D721Med (cell line): ENCODE data around the gene XRCC3.
"Not testable (repeated sequence)": the region's sequence is repeated elsewhere in the genome, so short reads cannot be mapped to it uniquely, and the experiment has no call there.

Experiments
- DNase-seq: peaks from one replicate; pipeline ENCODE4 v3.0.0; 2011; ENCODE audit warnings: low spot score; ENCODE audit not compliant: insufficient read length
- FAIRE-seq: peaks from 2 replicates; lab custom pipeline; 2011; peaks lifted over from hg19 to GRCh38; lab: Jason Lieb, UNC
- CTCF ChIP-seq: IDR thresholded peaks from 2 replicates; pipeline ENCODE4 v1.5.1; 2012; ENCODE audit warnings: mild to moderate bottlenecking, control low read depth; ENCODE audit not compliant: insufficient read depth; ENCODE audit errors: missing control alignments

Gene XRCC3

GRCh38 chr14:103696466-103697071, 18.7 kb downstream of the XRCC3 start:
- DNase-seq, result no peak
- no peak for TF ChIP-seq CTCF
- FAIRE-seq, result no peak

GRCh38 chr14:103696070-103696402, 19.2 kb downstream of the XRCC3 start:
- FAIRE-seq, result no peak
- no peak for TF ChIP-seq CTCF
- no peak for DNase-seq

- FAIRE-seq (no peak), DNase-seq (no peak)
- no peak for TF ChIP-seq CTCF
These were observed 19.8 kb downstream of the XRCC3 start for GRCh38 chr14:103695296-103696069.

- no peak for FAIRE-seq
- DNase-seq, result no peak
- TF ChIP-seq CTCF, result no peak
These were observed 20.7 kb downstream of the XRCC3 start for GRCh38 chr14:103694572-103695026.

GRCh38 chr14:103693515-103693914, 21.7 kb downstream of the XRCC3 start:
- FAIRE-seq, result no peak
- TF ChIP-seq CTCF, result no peak
- DNase-seq, result no peak

- no peak for DNase-seq
- no peak for FAIRE-seq
- TF ChIP-seq CTCF, result no peak
These were observed 22.4 kb downstream of the XRCC3 start for GRCh38 chr14:103692871-103693270.

- no peak for TF ChIP-seq CTCF
- FAIRE-seq (no peak), DNase-seq (no peak)
These were observed 23.1 kb downstream of the XRCC3 start for GRCh38 chr14:103692159-103692558.

GRCh38 chr14:103691655-103692054, 23.6 kb downstream of the XRCC3 start:
- not testable (repeated sequence) for DNase-seq, FAIRE-seq
